22Rv1 (cell line): ENCODE results near the gene FAM193B.

Source experiments
- ZFX ChIP-seq: fragments of 450-650 bp; IDR thresholded peaks from 2 replicates; pipeline ENCODE4 v1.6.1; 2017; ENCODE audit warnings: antibody characterized with exemption, borderline replicate concordance
- TF ChIP-seq, protein P1 (sequence below): fragments of 450-650 bp; IDR thresholded peaks from 2 replicates; pipeline ENCODE4 v1.5.1; 2017; ENCODE audit warnings: mild to moderate bottlenecking

DNA sequence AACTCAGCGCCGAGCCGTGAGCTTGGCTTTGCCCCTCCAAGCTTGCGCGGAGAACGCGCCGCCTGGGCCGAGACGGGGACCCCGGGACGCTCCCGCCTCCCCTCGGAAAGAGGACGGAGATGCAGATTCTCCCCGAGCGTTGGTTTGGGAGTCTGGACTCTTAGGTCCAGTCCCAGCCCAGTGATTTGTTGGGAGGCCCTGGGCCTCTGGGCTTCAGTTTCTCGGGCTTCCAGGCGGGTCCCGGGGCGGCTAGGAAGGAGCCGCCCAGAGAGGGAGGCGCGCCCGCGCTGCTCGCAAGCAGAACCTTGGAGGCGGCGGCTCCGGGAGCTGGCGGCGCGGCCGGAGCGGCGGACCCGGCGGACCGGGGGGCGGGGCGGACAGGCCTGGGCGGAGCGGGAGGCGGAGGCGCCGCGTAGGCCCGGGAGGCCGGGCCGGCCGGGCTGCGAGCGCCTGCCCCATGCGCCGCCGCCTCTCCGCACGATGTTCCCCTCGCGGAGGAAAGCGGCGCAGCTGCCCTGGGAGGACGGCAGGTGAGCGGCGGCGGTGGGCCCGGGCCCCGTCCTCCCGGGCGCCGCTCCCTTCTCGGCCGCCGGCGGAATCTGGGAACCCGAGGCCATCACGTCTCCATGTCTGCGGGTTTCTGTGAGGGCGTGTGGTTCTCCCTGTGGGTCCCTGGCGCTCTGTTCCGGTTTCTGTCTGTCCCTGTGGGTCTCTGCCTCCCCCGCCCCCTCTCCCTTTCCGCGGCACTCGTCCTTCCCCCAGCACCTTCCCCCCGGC lies 45.6 kb upstream of the FAM193B start, which contains the start of gene B4GALT7:
- TF ChIP-seq, protein P1, sequence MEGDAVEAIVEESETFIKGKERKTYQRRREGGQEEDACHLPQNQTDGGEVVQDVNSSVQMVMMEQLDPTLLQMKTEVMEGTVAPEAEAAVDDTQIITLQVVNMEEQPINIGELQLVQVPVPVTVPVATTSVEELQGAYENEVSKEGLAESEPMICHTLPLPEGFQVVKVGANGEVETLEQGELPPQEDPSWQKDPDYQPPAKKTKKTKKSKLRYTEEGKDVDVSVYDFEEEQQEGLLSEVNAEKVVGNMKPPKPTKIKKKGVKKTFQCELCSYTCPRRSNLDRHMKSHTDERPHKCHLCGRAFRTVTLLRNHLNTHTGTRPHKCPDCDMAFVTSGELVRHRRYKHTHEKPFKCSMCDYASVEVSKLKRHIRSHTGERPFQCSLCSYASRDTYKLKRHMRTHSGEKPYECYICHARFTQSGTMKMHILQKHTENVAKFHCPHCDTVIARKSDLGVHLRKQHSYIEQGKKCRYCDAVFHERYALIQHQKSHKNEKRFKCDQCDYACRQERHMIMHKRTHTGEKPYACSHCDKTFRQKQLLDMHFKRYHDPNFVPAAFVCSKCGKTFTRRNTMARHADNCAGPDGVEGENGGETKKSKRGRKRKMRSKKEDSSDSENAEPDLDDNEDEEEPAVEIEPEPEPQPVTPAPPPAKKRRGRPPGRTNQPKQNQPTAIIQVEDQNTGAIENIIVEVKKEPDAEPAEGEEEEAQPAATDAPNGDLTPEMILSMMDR = no peak
- TF ChIP-seq ZFX = no peak
